HEK293T (cell line): Measurements from ENCODE around the gene LRIG2.

Source experiments
- CTCF ChIA-PET: fragments of 350-600 bp; formaldehyde crosslinking; extraction: SDS; loops from one replicate; lab custom pipeline; 2021; ENCODE audit warnings: antibody characterized with exemption, inconsistent platforms; lab: Yijun Ruan, JAX
- POLR2A ChIA-PET: fragments of 350-600 bp; formaldehyde crosslinking; extraction: SDS; loops from one replicate; lab custom pipeline; 2020; ENCODE audit warnings: antibody characterized with exemption, inconsistent platforms; lab: Yijun Ruan, JAX
- DNase-seq: peaks from one replicate; pipeline ENCODE4 v3.0.0; 2012; ENCODE audit warnings: mixed read lengths; ENCODE audit errors: extremely low spot score
- FOXA1 ChIP-seq: fragments of 450-650 bp; IDR thresholded peaks from 2 replicates; pipeline ENCODE4 v1.6.1; 2016; ENCODE audit warnings: mild to moderate bottlenecking
- FOXM1 ChIP-seq: fragments of 450-650 bp; IDR thresholded peaks from 2 replicates; pipeline ENCODE4 v1.6.1; 2017; ENCODE audit warnings: mild to moderate bottlenecking, borderline replicate concordance
- HDGF ChIP-seq: fragments of 450-650 bp; IDR thresholded peaks from 2 replicates; pipeline ENCODE4 v1.6.1; 2017; ENCODE audit warnings: antibody characterized with exemption, borderline replicate concordance
- L3MBTL2 ChIP-seq: fragments of 450-650 bp; conservative IDR thresholded peaks from 2 replicates; pipeline ENCODE4 v1.6.1; 2016; ENCODE audit warnings: mild to moderate bottlenecking
- PKNOX1 ChIP-seq: fragments of 450-650 bp; IDR thresholded peaks from 2 replicates; pipeline ENCODE4 v1.6.1; 2016

The LRIG2 gene

GRCh38 chr1:113169591-113169990 is 96.6 kb downstream of the LRIG2 start:
- CTCF ChIA-PET, result no interaction called here
- TF ChIP-seq L3MBTL2 (no peak), FOXM1 (no peak)
- no peak for DNase-seq
- POLR2A ChIA-PET, result no interaction called here

GRCh38 chr1:113170519-113170918 is 97.5 kb downstream of the LRIG2 start:
- TF ChIP-seq HDGF, result no peak
- POLR2A ChIA-PET, result no interaction called here
- CTCF ChIA-PET, result no interaction called here
- DNase-seq, result no peak

- POLR2A ChIA-PET, result no interaction called here
- TF ChIP-seq FOXA1, result no peak
- TF ChIP-seq L3MBTL2, result no peak
- DNase-seq, result no peak
- CTCF ChIA-PET, result no interaction called here
Observed at GRCh38 chr1:113178106-113178505, 105.1 kb downstream of the LRIG2 start.

GRCh38 chr1:113178522-113178921 is 105.5 kb downstream of the LRIG2 start:
- TF ChIP-seq PKNOX1 (peak; percentile 68), FOXM1 (no peak)
- ChIA-PET CTCF (no interaction called here), POLR2A (no interaction called here)
- no peak for DNase-seq
